DOHH2 (cell line): ENCODE data around the gene SPRR4.

Experiments used
- EZH2phosphoT487 ChIP-seq: fragments of 200-600 bp; sonication (generic); IDR thresholded peaks from 2 replicates; pipeline ENCODE4 v1.6.1; 2017; ENCODE audit warnings: borderline replicate concordance, mild to moderate bottlenecking, antibody characterized with exemption, low read length, moderate library complexity, mixed read lengths
- TF ChIP-seq, protein P1 (sequence below): fragments of 200-600 bp; sonication (generic); IDR thresholded peaks from one replicate; pipeline ENCODE4 v1.5.1; 2014; ENCODE audit warnings: antibody characterized with exemption, mild to moderate bottlenecking, low read depth, low read length; ENCODE audit not compliant: poor library complexity, severe bottlenecking

DNA sequence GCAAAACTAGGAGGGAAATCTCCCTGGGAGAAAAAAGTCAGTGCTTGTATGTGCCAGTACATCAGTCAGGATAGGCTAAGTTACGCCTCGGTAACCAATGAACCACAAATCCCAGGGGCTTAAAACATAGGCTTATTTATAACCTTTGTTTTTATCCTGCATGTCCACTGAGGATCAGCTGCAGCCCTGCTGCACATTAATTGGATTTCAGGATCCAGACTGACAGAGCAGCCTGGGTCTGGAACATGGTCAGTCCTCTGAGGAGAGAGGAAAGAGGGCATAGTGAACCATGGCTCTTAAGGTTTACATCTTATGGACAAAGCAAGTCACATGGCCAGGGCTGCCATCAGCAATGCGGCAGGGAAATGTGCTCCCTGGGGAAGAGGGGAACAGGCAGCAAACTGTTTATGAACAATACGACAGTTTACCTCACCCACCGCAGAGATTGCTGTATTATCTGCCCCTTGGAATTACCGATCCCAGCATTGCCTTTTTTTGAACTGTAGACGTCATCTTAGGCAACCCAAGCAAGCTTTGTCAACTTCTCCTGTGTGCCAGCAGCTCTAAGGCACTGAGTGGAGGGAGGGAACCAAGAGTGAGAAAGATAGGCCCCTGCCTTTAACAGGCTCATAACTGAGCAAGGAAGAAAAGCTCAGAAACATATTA, 9.1 kb upstream of the SPRR4 start:
- TF ChIP-seq, protein P1, sequence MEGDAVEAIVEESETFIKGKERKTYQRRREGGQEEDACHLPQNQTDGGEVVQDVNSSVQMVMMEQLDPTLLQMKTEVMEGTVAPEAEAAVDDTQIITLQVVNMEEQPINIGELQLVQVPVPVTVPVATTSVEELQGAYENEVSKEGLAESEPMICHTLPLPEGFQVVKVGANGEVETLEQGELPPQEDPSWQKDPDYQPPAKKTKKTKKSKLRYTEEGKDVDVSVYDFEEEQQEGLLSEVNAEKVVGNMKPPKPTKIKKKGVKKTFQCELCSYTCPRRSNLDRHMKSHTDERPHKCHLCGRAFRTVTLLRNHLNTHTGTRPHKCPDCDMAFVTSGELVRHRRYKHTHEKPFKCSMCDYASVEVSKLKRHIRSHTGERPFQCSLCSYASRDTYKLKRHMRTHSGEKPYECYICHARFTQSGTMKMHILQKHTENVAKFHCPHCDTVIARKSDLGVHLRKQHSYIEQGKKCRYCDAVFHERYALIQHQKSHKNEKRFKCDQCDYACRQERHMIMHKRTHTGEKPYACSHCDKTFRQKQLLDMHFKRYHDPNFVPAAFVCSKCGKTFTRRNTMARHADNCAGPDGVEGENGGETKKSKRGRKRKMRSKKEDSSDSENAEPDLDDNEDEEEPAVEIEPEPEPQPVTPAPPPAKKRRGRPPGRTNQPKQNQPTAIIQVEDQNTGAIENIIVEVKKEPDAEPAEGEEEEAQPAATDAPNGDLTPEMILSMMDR: no peak
- TF ChIP-seq EZH2phosphoT487: no peak
